Hepatocyte (in vitro differentiated cells): Measurements from ENCODE around the gene PWWP3B. TPM values are rescaled to one million over a fixed set of nuclear protein-coding genes. Genes with fewer than 3 reads are reported as not detected.
"Not testable (repeated sequence)": the region's sequence is repeated elsewhere in the genome, so short reads cannot be mapped to it uniquely, and the experiment has no call there.

ENCODE experiments used
- DNase-seq: peaks from one replicate; pipeline ENCODE4 v3.0.0-alpha.2; 2016; ENCODE audit warnings: low spot score
- H2AFZ ChIP-seq: fragments of 200-600 bp; sonication (generic); 2 replicates; pipeline ENCODE4 v1.6.0; 2016; ENCODE audit warnings: antibody characterized with exemption, mild to moderate bottlenecking
- H3K27ac ChIP-seq: fragments of 200-600 bp; sonication (generic); 2 replicates; pipeline ENCODE4 v1.5.1; 2016; ENCODE audit warnings: mild to moderate bottlenecking
- H3K27me3 ChIP-seq: fragments of 200-600 bp; sonication (generic); 2 replicates; pipeline ENCODE4 v1.6.1; 2016
- H3K36me3 ChIP-seq: fragments of 200-600 bp; sonication (generic); replicated peaks from 2 replicates; pipeline ENCODE4 v1.5.1; 2016; ENCODE audit warnings: low read depth; ENCODE audit not compliant: insufficient read depth
- H3K4me1 ChIP-seq: fragments of 200-600 bp; sonication (generic); 2 replicates; pipeline ENCODE4 v1.5.1; 2016; ENCODE audit warnings: mild to moderate bottlenecking, moderate library complexity; ENCODE audit not compliant: insufficient read depth
- H3K4me2 ChIP-seq: fragments of 200-600 bp; sonication (generic); 2 replicates; pipeline ENCODE4 v1.6.0; 2016
- H3K4me3 ChIP-seq: fragments of 200-600 bp; sonication (generic); 2 replicates; pipeline ENCODE4 v1.5.1; 2016; ENCODE audit warnings: mild to moderate bottlenecking
- H3K79me2 ChIP-seq: fragments of 200-600 bp; sonication (generic); 2 replicates; pipeline ENCODE4 v1.6.0; 2017; ENCODE audit warnings: mild to moderate bottlenecking
- H3K9me2 ChIP-seq: fragments of 200-600 bp; sonication (generic); replicated peaks from 2 replicates; pipeline ENCODE4 v1.6.0; 2017; ENCODE audit warnings: mild to moderate bottlenecking; ENCODE audit not compliant: insufficient read depth
- H3K9me3 ChIP-seq: fragments of 200-600 bp; sonication (generic); 2 replicates; pipeline ENCODE4 v1.5.1; 2016; ENCODE audit warnings: low read depth, mild to moderate bottlenecking
- H4K20me1 ChIP-seq: fragments of 200-600 bp; sonication (generic); 2 replicates; pipeline ENCODE4 v1.6.0; 2016; ENCODE audit warnings: mild to moderate bottlenecking; ENCODE audit not compliant: insufficient read depth, poor library complexity, severe bottlenecking
- EZH2 ChIP-seq: fragments of 200-600 bp; sonication (generic); IDR thresholded peaks from 2 replicates; pipeline ENCODE4 v1.6.1; 2016; ENCODE audit warnings: antibody characterized with exemption, mild to moderate bottlenecking, borderline replicate concordance
- EZH2phosphoT487 ChIP-seq: fragments of 200-600 bp; sonication (generic); IDR thresholded peaks from one replicate; pipeline ENCODE4 v1.6.1; 2018; ENCODE audit warnings: antibody characterized with exemption, mild to moderate bottlenecking, low read depth, moderate library complexity; ENCODE audit not compliant: unreplicated experiment, severe bottlenecking
- WGBS: methylation state at CpG from one replicate; pipeline ENCODE4 v1.1.6; 2016; ENCODE audit warnings: low lambda C conversion rate; ENCODE audit errors: missing lambda C conversion rate; 5-methylcytosine and 5-hydroxymethylcytosine counted together
- polyA plus RNA-seq: library from polyadenylated mRNA; unstranded; fragments of >200 nt; fragmentation: Nextera tagmentation; extraction: Ambion mirVana; gene quantifications from 2 replicates; pipeline ENCODE4 v1.2.1, GENCODE V29; 2016
- total RNA-seq: library from RNA; depleted of rRNA; stranded (reverse); fragments of >200 nt; gene quantifications from 2 replicates; pipeline ENCODE4 v1.2.3, GENCODE V29; 2014
- TF ChIP-seq, protein P1 (sequence below): fragments of 200-600 bp; sonication (generic); IDR thresholded peaks from 2 replicates; pipeline ENCODE4 v1.5.1; 2016; ENCODE audit warnings: antibody characterized with exemption, mild to moderate bottlenecking; ENCODE audit not compliant: poor library complexity

The PWWP3B gene
- total and polyA plus RNA-seq, 2 experiments from 2014 or later, result 15.3 to 34.9 TPM

- peak; percentile 67 for DNase-seq
- Histone ChIP-seq H3K9me2 (no peaks in the 10 kb centered on the region), H3K36me3 (no peaks in the 10 kb centered on the region), H3K27ac (peak overlapping the region; percentile 7), H3K27me3 (no peaks in the 10 kb centered on the region), H3K4me2 (peak overlapping the region; percentile 61), H3K4me1 (no peaks in the 10 kb centered on the region), H3K4me3 (peak overlapping the region; percentile 11), H2AFZ (peak overlapping the region; percentile 26), H4K20me1 (no peaks in the 10 kb centered on the region), H3K79me2 (no peaks in the 10 kb centered on the region), H3K9me3 (no peaks in the 10 kb centered on the region)
- 47% methylated on average over 22 of the region's 22 CpGs for WGBS
- TF ChIP-seq, protein P1, sequence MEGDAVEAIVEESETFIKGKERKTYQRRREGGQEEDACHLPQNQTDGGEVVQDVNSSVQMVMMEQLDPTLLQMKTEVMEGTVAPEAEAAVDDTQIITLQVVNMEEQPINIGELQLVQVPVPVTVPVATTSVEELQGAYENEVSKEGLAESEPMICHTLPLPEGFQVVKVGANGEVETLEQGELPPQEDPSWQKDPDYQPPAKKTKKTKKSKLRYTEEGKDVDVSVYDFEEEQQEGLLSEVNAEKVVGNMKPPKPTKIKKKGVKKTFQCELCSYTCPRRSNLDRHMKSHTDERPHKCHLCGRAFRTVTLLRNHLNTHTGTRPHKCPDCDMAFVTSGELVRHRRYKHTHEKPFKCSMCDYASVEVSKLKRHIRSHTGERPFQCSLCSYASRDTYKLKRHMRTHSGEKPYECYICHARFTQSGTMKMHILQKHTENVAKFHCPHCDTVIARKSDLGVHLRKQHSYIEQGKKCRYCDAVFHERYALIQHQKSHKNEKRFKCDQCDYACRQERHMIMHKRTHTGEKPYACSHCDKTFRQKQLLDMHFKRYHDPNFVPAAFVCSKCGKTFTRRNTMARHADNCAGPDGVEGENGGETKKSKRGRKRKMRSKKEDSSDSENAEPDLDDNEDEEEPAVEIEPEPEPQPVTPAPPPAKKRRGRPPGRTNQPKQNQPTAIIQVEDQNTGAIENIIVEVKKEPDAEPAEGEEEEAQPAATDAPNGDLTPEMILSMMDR, result no peak
- TF ChIP-seq EZH2phosphoT487 (no peak), EZH2 (no peak)
These were observed 9.2 kb downstream of the PWWP3B start for GRCh38 chrX:106177106-106177981.

- H3K4me2 ChIP-seq, result peak overlapping the region; percentile 61
- TF ChIP-seq EZH2 (no peak), EZH2phosphoT487 (no peak)
- TF ChIP-seq, protein P1, result no peak
- 63% methylated on average over 4 of the region's 4 CpGs for WGBS
- H2AFZ ChIP-seq, result peak overlapping the region; percentile 26
- no peaks in the 10 kb centered on the region for H3K79me2 ChIP-seq
- DNase-seq, result no peak
- H4K20me1 ChIP-seq, result no peaks in the 10 kb centered on the region
- no peaks in the 10 kb centered on the region for H3K9me3 ChIP-seq
- no peaks in the 10 kb centered on the region for H3K36me3 ChIP-seq
- H3K9me2 ChIP-seq, result no peaks in the 10 kb centered on the region
- peak overlapping the region; percentile 7 for H3K27ac ChIP-seq
- no peaks in the 10 kb centered on the region for H3K4me1 ChIP-seq
- H3K4me3 ChIP-seq, result no peak overlapping the region
- no peaks in the 10 kb centered on the region for H3K27me3 ChIP-seq
These were observed 9.8 kb downstream of the PWWP3B start for GRCh38 chrX:106177982-106178321.

DNA sequence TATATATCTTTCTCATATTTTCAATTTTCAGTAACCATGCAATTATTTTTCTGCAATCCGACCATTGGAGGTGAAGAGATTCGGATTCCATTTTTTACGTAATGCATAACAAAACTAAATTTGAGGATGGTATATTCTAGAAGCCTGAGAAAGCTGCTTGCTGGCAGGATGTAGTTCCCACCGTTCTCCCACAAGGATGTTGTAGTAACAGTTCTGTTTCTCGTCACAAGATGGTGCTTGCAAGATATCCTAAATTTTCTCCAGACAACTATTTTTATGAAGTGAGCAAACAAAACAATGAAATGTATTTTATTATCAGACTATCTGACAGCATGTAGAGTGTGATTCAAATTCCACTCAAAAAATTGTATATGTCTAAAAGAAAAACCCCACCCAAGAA is 10.7 kb downstream of the PWWP3B start:
- no peaks in the 10 kb centered on the region for H3K27me3 ChIP-seq
- H3K4me1 ChIP-seq, result no peaks in the 10 kb centered on the region
- H3K36me3 ChIP-seq, result no peaks in the 10 kb centered on the region
- H3K9me3 ChIP-seq, result no peaks in the 10 kb centered on the region
- no peaks in the 10 kb centered on the region for H3K79me2 ChIP-seq
- no peak overlapping the region for H3K4me3 ChIP-seq
- no peak overlapping the region for H3K4me2 ChIP-seq
- no peak overlapping the region for H2AFZ ChIP-seq
- 76% methylated on average over 5 of the region's 5 CpGs for WGBS
- no peaks in the 10 kb centered on the region for H4K20me1 ChIP-seq
- no peak overlapping the region for H3K27ac ChIP-seq
- no peak for DNase-seq
- TF ChIP-seq EZH2phosphoT487, result no peak
- TF ChIP-seq, protein P1, result peak; percentile 14
- H3K9me2 ChIP-seq, result no peaks in the 10 kb centered on the region

- not testable (repeated sequence) for H3K9me3 ChIP-seq, H2AFZ ChIP-seq, H3K4me2 ChIP-seq, H3K27ac ChIP-seq, H4K20me1 ChIP-seq, H3K4me1 ChIP-seq, DNase-seq, H3K79me2 ChIP-seq, H3K9me2 ChIP-seq, H3K27me3 ChIP-seq, H3K36me3 ChIP-seq, H3K4me3 ChIP-seq
- WGBS, result 85% methylated on average over 6 of the region's 6 CpGs
These were observed 15.6 kb downstream of the PWWP3B start for GRCh38 chrX:106183685-106184084.
